ENCODE measurements around the gene NODAL. TPM values are rescaled to one million over a fixed set of nuclear protein-coding genes. Genes with fewer than 3 reads are reported as not detected.

Gene NODAL
- total RNA-seq, 1 donor from 2014 or later, result 0.38 TPM

GRCh38 chr10:70403483-70404035, 37.9 kb downstream of the NODAL start:
- intact Hi-C loops (cut with DNase I), result no loop called here
- no peak for DNase-seq (ENCODE audit: low spot score)

DNA sequence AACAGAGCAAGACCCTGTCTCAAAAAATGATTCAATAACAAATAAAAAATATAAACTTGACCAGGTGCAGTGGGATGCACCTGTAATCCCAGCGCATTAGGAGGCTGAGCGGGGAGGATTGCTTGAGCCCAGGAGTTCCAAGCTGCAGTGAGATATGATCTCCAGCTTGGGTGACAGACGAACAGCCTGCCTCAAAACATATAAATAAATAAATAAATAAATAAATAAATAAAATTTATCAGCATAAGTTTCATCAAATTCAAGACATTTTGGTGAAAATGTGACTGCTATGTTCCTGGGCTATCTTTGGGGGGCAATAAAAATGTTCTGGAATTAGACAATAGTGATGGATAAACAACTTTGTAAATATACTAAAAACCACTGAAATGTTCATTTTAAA, 42.3 kb downstream of the NODAL start:
- no peak for DNase-seq (ENCODE audit: low spot score)
- intact Hi-C loops (cut with DNase I), result no loop called here

- intact Hi-C loops (cut with DNase I), result no loop called here
- no peak for DNase-seq (ENCODE audit: low spot score)
Observed at GRCh38 chr10:70396140-70396539, 45.3 kb downstream of the NODAL start.

DNA sequence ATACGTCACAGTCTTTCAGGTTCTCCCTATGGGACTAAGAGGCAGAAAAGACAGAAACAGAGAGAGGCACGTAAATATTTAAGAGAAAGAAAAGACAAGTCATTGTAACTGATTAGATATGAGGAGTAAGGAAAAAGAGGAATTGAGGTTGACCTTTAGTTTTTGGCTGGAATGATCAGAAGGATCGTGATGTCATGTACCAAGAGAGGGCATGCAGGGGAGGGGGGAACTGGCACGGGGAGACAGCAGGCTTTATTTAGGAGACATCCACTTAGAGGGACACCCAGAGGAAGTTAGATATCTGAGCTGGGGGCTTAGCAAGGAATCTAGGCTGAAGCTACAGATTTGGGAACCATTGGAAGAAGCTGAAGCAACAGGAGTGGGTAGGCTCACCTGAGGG, 49.8 kb downstream of the NODAL start:
- intact Hi-C loops (cut with DNase I), result no loop called here
- DNase-seq (ENCODE audit: low spot score), result no peak

Other genes with a start within 250 kb of the NODAL start
- 68.6 TPM for gene PPA1, start 208.3 kb downstream of the NODAL start, total RNA-seq
- gene NPFFR1, start 157.7 kb downstream of the NODAL start, total RNA-seq, result not detected
- gene LRRC20, start 59.1 kb downstream of the NODAL start, total RNA-seq, result 46.3 TPM
- gene EIF4EBP2, start 37.5 kb downstream of the NODAL start, total RNA-seq, result 69.8 TPM
- 5.3 TPM for gene PALD1, start 37.1 kb upstream of the NODAL start, total RNA-seq
- 1.2 TPM for gene PRF1, start 161.1 kb upstream of the NODAL start, total RNA-seq
- 0.81 TPM for gene ADAMTS14, start 230.8 kb upstream of the NODAL start, total RNA-seq